Stimulated activated CD8-positive, alpha-beta memory T cell treated with anti-CD3 and anti-CD28 coated beads, Interleukin-15, amount 100 ng/mL, for 24 hours (primary cell): ENCODE measurements around the gene SPCS3.
"Not testable (repeated sequence)": the region's sequence is repeated elsewhere in the genome, so short reads cannot be mapped to it uniquely, and the experiment has no call there.

Experiments
- DNase-seq: peaks from one replicate; pipeline ENCODE4 v3.0.0-alpha.2; 2020; ENCODE audit warnings: low read depth

The SPCS3 gene

DNA sequence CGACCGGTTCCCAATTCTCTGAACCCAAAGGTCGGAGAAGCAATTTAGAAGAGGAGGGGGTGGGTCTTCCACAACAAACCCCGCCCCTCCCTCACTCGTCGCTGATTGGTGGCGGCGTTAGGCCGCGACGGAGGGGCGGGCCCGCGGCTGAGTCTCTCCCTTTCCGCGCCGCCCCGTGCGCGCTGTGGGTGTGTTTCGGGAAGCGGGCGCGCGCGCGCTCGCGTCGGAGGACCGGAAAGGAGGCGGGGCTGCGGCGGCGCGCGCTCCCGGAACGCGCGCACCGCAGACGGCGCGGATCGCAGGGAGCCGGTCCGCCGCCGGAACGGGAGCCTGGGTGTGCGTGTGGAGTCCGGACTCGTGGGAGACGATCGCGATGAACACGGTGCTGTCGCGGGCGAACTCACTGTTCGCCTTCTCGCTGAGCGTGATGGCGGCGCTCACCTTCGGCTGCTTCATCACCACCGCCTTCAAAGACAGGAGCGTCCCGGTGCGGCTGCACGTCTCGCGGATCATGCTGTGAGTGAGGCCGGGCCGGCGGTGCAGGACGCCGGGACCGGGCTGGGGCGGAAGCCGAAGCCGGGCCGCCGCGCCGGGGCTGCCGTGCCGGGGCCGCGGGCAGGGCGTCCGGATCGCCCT, at the start of gene SPCS3:
Gene SPCS3, plus strand, starts transcription at position 263 of the 636 bp plus-strand sequence. Its CDS starts 111 bp downstream, at position 374.
- peak; percentile 89 for DNase-seq

DNA sequence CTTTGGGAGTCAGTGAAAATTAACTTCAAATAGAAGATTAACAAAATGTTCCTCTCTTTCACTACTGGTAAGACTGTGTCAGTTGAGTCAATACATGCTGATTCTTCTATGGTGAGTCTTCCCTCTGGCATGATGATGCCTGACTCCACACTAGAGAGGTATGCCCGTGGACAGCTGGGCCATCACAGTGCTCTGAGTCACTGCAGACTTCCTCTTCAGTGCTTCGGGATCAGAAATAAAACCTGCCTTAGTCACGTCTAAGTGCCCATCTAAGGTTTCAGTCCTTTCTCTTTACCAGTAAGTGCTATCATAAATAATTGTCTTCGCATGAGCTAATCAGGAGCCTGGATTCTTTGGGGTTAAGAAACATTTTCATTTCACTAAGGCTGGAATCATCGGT, 49.1 kb upstream of the SPCS3 start:
- no peak for DNase-seq

DNA sequence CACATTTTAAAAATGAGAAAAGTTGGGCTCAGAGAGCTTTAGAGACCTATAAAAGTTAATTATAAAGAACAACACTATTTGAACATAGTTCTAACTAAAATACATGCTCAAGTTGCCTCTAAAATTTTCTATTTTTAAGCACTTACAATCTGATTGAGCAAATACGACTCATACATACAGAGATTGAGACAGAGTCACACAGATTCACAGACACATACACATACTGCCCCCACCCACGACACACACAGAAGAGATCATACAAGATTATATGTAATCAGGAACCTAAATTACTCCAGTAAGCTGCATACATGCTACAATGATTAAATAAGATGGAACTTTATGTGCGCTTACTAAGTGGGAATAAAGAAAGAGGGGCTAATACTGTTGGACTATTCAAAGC, 48.0 kb upstream of the SPCS3 start:
- no peak for DNase-seq

DNA sequence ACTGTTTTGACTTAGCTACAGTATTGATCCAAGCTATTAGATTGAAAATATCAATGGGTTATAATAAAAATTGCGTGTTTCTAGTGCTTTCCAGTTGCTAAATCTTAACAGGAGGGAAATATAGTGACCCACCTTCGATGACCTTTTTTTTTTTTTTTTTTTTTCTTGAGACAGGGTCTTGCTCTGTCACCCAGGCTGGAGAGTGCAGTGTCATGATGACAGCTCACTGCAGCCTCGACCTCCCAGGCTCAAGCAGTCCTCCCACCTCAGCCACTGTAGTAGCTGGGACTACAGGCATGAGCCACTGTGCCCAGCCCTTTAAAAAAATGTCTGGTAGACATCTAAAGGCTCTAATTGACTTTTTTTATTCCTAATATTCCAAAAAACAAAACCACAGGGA, 47.0 kb upstream of the SPCS3 start:
- DNase-seq: no peak

DNA sequence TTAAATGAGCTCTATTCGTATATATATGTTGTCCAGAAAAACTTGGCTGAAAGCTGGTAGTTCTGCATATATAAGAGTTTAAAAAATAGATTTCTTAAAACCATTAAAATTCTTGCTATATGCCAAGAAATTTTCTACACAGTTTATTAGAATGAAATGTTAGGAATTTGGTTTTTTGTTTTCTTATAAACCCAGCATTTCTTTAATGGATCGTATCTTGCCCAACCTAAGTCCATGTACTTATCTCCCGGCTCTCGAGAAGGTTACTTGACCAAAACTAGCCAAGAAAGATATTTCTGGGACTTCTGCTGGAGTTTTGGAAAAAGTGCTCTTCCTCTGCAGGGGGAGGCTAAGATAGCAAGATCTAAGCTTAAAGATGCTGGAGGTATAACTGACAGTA, 46.0 kb upstream of the SPCS3 start:
- no peak for DNase-seq

DNA sequence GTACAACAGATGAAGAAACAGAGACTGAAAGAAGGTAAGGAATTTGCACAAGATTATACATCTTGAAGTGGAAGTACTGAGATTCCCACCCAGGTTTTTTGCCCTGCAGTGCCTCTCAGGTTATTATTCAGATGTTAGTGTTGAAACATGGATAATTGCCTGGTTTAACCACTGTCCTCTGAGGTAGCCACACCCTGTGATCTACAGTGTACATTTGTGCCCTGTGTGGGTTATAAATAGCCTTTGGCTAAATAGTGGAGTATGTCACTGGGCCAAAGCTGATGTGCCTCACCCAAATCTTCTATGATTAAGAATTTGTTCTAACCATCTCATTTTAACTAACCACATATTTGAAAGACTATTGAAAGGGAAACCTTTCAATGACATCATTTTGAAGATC, 45.3 kb upstream of the SPCS3 start:
- no peak for DNase-seq

DNA sequence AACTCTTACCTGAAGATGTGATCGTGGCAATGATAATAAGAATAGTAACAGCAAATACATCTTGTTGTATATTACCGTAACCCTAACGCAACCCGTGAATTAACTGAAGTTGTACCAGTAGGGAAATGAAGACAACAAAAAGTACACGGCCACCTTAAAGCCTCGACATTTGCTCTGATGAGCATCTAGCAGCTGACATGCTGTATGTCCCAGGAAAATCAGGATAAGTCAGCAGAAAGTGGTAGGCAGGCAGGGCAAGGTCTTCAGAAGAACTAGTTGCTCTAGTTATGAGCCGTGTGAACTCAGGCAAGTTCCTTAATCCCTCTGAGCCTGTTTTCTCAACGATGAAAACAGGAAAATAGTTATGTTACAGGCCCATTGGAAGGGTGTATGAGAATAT, 43.1 kb upstream of the SPCS3 start:
- DNase-seq: no peak

DNA sequence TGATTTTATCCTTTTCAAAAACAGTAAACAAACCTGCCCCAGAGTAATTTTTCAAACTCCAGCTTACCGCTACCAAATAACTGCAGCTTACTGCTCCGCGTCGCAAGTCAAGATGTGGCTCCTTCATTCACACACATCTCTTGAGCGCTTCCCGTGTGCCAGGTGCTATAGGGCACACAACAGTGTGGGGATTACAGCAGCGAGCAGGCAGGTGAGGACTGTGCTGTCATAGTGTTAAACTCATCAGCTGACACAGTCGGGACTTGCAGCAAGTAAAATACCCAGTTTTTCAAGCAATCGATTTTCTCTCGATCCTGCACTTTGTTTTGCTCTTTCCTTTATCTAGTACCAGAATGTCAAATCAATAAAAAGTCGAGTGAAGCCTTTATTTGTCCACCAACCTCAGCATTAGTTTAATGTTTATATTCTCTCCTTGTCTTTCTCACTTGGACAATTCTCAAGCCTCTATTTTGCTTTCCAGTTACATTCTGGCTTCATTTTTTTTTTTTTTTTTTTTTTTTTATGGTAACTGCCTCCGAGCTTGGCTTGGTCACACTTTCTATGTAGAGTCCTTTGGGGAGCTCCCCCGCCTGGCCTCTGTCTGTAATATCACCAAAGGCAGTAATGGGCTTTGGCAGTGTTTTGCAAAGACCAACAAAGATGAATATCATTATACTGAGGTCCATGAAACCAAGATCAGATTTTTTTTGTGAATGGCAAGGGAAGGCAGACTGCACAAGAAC, 42.4 kb upstream of the SPCS3 start:
- DNase-seq: no peak

DNA sequence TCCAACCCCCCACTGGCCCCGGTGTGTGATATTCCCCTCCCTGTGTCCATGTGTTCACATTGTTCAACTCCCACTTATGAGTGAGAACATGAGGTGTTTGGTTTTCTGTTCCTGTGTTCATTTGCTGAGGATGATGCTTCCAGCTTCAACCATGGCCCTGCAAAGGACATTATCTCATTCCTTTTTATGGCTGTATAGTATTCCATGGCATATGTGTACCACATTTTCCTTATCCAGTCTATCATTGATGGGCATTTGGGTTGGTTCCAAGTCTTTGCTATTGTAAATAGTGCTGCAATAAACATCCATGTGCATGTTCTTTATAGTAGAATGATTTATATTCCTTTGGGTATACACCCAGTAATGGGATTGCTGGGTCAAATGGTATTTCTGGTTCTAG, 40.2 kb upstream of the SPCS3 start:
- DNase-seq: not testable (repeated sequence)

DNA sequence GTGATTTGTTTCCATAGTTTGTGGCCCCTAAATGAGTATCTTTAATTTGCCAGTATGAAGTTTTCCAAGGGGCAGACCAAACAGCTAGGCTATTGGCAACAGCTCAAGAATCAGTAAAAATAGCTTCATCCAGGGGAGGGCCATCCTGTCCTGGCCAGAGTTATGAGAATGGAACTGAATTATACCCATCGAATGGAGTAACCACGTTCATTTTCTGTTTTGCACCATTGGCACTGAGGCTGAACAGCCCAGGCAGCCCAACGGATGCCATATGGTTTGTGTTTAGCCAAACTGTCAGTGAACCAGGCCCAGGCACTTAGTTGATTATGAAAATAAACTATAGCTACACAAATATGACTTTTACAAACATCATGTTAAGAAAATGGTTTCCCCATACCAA, 33.0 kb upstream of the SPCS3 start:
- DNase-seq: no peak

DNA sequence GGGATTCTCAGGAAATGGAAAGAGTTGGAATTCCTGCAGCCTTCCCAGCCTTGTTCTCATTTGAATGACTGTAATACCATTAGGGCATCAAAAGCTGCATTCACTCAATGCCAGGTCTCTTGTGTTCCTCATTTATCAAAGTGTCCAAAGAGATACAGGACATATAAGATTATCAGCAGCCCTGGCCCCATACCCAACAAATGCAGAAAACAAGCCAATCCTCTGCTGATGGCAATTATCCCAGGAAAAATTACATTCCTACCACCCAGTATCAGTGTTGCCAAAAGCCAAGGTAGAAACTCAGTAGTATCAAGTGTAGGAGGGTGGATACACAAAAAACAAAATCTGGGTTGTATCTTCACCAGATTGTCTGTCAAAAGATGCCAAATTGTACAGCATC, 32.2 kb upstream of the SPCS3 start:
- DNase-seq: no peak

DNA sequence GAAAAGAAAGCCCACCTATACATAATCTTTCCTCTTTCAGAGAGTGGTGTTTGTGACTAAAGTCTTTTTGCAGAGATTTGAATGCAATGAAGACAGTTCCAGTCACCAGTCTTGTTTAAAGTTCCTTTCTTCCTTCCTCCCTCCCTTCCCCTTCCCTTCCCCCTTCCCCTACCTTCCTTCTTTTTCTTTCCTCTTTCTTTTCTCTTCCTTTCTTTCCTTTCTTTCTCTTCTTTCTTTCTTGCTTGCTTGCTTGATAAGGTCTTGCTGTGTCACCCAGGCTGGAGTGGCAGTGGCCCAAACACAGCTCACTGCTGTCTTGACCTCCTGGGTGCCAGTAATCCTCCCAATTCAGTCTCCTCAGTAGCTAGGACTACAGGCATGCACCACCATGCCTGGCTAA, 31.7 kb upstream of the SPCS3 start:
- no peak for DNase-seq

DNA sequence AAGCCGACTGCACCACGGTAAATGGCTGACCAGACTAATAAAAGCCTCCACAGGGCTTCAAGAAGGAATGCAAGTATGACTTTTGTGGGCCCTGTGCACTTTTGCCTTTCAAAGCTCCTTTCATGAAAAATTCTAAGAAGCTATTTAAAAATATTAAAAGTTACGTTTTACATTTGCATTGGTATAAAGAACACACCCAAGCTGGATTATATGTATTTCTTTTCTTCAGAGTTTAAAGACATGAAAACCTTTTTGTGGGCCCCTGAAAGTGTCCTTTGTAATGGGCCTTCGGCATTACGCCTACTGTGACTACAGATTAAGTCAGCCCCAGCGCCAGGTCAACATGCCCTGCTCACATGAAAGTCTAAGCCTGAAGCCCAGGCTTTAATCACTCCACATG, 30.2 kb upstream of the SPCS3 start:
- no peak for DNase-seq

DNA sequence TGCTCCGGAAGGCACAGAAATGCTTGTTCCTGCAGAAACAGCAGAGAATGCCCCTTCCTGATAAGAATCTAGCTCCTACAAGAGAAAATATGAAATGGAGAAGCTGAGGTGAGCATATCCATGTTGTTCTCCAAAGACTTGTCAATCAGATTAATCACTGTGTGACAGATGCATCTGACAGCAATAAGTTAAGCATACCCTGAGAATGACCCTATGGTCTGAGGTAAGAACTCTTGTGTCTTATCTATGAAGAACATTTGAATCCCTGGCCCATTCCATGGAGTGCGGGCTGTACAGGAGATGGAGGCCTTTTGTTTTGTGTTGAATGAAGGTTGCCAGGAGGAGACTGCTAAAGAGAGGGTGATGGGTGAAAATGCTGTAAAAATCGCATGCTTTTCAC, 29.2 kb upstream of the SPCS3 start:
- DNase-seq: no peak

DNA sequence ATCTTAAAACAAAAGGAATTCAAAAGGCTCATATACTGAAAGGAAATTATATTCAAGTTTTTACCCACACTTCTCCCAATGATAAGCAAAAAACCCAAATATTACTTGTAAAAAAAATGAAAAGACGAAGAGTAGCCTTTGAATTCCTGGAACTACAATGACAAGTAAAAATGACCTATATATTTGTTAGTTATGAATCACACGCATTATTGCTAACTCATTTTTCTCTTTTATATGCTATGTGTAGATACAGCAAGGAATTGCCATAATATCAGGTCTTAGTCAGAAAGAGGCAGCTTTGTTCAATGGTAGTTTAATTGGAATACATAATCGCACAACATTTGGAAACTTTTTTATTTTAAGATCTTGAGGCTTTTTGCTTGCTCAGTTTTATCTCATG, 28.0 kb upstream of the SPCS3 start:
- DNase-seq: no peak

DNA sequence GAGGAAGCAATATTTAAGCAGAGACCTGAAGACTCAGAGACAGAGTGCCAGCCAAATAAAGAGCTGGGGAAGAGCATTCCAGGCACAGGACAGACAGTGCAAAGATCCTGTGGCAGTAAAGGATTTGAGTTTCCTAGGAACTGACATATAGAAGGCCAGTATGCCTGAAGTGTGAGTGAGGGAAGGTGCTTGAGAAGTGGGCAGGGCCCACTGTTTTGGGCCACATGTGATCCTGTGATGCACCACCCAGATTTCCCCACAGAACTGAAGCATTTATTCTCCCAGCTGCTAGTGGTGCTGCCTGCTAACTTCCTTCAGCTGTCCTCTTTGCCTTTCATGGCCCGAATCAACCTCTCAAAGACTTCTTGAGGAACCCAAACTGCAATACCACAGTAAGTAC, 26.8 kb upstream of the SPCS3 start:
- no peak for DNase-seq

DNA sequence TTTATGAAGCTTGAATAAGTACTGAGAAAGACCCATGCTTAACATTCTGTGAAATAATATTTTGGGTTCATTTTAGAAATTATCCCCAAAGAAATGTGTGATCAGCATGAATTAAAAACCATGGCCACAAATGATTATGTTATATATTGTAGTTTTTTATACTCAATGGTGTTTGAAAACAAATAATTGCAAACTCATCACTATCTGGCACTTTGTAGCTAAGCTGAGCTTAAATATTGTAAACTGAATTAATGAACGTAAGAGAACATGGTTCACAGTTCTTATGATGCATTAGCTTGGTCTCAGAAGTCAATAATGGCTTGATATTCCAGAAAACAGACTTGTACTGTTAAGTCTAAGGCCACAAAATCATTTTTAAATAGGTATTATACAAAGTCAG, 26.1 kb upstream of the SPCS3 start:
- no peak for DNase-seq

DNA sequence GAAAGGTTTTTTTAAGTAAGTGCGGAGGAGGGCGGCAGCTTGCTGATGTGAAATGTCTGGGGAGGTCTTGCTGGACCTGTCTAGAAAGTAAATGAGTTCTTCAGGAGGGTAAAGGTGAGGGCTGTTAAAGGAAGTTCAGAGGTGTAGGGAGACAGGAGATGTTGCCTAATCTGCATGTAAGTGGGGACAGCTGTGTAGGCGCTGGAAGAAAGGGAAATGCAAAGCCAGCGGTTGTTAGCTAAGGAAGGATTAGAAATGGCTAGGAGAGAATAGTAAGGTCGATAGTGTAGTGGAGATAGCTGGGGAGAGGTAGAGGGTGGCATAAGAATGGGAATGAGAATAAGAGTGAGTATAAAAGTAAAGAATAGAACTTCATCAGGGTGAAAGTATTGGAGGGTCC, 23.9 kb upstream of the SPCS3 start:
- DNase-seq: not testable (repeated sequence)

DNA sequence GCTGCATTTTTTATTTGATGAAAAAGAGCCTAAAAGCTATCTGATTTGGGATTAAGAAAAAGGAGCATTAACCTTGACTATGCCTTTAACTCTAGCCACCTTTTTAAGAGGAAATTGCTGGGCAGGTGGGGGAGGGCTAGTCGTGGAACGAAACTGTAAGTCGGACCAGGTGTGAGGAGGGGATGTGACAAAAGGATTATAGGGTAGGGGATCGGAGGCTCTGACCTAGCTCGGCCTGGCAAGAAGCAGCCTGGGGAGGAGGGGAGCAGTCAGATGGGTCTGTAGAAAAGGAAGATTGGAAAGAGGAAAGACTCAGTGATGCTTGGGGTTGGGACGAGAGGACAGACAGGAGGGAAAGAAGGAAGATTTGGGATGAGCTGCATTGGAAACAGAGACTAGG, 21.1 kb upstream of the SPCS3 start:
- DNase-seq: no peak

DNA sequence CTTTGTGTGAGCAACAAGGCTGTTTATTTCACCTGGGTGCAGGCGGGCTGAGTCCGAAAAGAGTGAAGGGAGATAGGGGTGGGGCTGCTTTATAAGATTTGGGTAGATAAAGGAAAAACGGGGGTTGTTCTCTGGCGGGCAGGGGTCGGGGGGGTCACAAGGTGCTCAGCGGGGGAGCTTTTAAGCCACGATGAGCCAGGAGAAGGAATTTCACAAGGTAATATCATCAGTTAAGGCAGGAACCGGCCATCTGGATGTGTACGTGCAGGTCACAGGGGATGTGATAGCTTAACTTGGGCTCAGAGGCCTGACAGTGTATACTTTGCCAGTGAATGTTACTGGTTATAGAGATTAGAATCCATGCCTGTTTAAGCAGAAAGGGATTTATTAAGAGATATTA, 19.7 kb upstream of the SPCS3 start:
- no peak for DNase-seq

DNA sequence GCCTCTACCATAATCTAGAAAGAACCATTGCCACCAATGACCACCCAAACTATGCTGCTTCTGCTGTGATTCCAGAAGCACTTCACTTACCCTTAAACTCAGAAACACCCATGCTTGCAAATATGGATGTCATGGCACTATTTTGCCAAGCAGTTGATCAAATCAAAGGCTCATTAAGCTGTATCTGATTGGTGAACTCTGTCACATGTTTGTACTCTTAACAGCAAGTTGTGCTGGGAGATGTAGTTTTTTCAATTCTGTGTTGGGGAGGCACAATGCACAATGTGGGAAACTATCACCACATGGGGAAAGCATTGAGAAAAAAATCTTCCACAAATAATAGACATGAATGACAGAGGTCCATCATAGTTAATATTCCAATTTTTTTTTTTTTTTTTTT, 19.2 kb upstream of the SPCS3 start:
- no peak for DNase-seq

DNA sequence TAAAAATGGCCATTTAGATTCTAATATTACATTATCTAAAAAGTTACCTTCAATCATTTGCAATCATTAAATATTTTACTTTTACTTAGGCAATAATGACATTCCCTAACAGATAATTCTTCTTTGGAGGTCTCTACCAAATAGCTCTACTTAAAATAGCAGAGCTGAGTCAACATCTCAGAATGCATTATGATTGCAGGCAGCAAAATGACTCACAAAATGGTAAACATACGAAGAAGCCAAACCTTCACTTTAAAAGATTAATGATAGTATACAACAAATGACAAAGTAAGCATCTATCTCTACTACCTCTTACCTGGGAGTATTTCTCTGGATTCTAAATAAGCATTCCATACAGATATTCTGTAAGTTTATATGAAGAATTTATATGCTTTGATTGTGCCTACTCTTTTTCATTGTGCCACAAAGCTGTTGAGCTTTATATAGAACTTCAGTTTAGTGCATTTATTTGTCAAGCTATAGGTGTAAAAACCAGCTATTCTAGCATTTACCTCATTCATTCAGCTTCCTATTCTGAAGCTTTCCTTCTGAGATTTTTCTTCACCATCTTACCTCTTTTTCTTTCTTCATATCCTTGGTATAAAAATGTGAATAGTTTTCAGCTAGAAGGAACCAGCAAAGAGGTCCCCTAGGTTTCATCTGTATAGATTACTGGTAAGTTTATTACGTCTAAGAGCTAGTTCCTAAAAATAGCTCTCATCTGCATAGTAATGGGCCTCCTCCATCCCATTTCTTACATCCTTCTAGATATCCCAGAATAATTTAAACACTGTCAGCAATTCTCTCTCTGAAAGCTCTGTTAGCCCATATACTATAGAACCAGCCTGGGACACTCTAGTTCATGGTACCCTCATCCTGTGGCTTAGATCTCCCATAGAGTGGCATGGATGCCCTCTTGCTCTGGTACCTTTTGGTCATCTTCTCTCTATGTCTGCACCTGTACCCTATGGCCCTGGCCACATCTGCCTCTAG, 17.2 kb upstream of the SPCS3 start:
- no peak for DNase-seq

DNA sequence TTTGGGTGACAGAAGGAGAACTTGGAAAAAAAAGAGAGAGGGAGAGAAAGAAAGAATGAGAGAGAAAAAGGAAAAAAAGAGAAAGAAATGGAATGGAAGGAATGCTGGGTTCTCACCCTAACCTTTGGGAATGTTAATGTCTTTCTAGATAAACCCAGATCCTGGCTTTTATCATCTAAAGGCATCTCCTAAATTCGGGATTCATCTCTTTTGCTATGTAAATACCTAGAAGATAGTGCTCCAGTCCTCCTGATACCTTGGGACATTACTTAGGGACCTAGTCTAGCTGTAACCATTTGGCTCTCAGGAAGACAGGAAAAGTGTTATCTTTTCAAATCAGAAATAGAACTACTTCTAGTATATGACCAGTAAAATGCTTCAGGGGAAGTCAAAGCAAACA, 15.8 kb upstream of the SPCS3 start:
- no peak for DNase-seq
